GM19467 (cell line): Measurements from ENCODE around the gene ATP6V1F.
A peak's percentile ranks its signal among the peaks of the same experiment; 100 is the strongest.

ENCODE experiments used
- ATAC-seq: cut with Tn5 transposase; IDR thresholded peaks from one replicate; pipeline ENCODE4 v1.9.1; 2021; ENCODE audit warnings: mild to moderate bottlenecking, moderate library complexity; ENCODE audit not compliant: unreplicated experiment

ATP6V1F gene

GRCh38 chr7:128867241-128867640 lies 4.6 kb downstream of the ATP6V1F start:
- no peak for ATAC-seq

GRCh38 chr7:128867842-128868623 lies 5.4 kb downstream of the ATP6V1F start:
- no peak for ATAC-seq

- ATAC-seq: no peak
Measured at GRCh38 chr7:128868624-128869137, 6.0 kb downstream of the ATP6V1F start.

DNA sequence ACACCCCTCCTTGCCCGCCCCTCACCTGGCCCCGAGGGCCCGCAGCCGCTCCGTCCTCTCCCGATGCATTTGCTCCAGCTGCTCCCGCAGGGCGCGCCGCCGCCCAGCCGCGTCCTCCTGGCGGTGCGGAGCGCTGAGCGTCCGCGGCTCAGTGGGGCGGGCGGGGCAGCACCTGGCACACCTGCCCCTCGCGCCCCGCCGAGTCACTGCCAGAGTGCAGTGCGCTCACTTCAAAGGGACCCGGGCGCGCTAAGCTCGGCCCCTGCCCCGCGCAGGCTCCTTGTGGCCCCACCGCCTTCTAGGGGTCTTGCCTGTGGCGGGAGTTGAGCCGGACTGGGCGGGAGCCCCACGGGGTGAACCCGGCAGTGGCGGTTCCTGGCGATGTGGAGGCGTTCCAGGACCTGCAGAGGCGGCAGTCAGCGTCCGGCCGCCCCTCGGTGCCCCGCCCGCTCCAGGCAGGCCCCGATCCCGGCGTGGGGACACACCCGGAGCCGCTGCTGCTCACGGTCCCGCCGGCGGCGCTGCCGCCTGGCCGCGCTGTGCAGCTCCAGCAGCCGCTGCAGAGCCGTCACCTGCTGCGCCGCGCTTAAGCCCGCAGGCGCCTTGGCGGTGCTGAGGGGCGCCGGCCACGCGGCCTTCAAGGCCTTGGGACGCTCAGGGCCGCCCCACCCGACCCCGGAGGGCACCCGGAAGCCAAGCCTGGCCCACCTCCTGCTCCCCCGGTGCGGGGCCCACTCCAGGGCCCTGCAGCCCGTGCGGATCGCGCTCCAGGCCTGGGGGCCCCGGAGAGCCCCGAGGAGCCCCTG lies 6.7 kb downstream of the ATP6V1F start:
- peak; percentile 48 for ATAC-seq

DNA sequence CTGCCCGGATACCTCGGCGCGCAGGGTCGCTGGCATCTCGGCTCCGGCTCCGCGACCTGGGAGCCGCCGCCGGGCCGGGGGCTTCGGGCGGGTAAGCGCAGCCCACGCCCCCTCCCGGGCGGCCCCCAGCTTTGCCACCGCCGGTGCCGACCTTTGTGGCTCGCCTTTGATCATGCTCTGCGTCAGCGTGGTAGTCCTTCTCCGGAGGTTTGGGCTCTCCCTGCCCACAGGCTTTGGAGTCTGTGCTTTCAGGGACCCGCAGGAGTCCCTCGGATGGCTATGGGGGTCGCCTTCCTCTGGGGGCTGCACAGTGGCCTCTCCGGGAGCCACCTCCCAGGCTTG lies 7.3 kb downstream of the ATP6V1F start:
- ATAC-seq: peak; percentile 13

- no peak for ATAC-seq
Measured at GRCh38 chr7:128871050-128871449, 8.4 kb downstream of the ATP6V1F start.

GRCh38 chr7:128872394-128872824 lies 9.8 kb downstream of the ATP6V1F start:
- ATAC-seq: no peak

- no peak for ATAC-seq
Measured at GRCh38 chr7:128873234-128873633, 10.6 kb downstream of the ATP6V1F start.

DNA sequence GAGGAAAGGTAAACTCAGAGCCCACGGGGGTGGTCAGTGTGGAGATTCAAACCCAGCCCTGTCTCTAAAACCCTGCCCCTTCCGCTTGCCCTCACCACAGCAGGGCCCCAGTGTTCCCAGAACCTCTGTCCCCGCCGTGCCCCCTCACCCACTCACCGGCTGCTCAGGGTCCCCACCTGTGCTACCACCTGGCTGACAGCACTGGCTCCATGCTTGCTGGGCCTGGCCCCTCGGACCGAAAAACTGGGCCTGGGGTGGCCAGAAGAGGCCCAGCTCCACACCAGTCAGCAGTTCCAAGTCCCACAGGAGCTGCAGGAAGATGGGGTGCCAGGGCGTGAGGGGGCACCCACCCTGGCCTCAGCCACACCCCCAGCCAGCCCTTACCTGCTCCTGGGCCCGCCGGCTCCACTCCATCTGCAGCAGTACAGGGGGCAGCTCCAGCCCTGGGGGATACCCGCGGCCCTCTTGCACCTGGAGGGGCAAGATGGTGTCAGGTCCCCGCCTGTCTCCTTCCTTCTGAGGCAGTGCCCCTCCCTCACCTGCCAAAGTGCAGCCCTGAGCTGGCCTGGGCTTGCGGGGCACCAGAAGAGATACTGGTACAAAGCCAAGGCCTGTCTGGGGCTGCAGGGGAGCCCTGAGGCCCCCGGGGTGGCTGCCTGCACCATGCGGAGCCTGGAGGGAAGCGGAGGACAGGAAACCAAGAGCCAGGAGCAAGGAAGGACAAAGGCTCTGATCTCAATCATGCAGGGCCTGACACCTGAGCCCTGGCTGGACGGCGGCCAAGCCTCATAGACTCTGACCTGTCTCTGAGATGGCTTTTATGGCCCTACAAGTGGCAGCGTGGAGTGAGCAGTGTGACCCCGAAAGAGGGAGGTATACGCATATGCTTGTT lies 11.7 kb downstream of the ATP6V1F start:
- ATAC-seq: no peak

- ATAC-seq: no peak
Measured at GRCh38 chr7:128875523-128875948, 12.9 kb downstream of the ATP6V1F start.

GRCh38 chr7:128876127-128876526 lies 13.5 kb downstream of the ATP6V1F start:
- ATAC-seq: no peak

DNA sequence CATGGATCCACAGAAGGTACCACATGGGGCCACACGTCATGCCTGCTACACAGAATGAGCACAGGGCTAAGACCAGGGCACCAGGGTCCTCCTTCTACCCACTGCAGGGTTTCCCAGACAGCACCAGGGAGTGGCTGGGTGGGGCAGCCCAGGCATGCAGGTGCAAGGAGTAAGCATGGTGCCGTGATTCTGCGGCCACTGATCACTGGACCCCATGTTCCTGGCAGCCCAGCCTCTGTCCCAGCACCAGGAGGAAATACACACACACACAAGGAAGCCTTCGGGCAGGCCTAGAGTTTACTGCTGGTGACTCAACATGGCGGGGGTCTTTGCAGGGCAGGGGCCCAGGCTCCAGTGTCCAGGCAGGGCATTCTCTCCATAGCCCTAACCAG lies 13.9 kb downstream of the ATP6V1F start:
- no peak for ATAC-seq

GRCh38 chr7:128876978-128877755 lies 14.5 kb downstream of the ATP6V1F start:
- no peak for ATAC-seq

DNA sequence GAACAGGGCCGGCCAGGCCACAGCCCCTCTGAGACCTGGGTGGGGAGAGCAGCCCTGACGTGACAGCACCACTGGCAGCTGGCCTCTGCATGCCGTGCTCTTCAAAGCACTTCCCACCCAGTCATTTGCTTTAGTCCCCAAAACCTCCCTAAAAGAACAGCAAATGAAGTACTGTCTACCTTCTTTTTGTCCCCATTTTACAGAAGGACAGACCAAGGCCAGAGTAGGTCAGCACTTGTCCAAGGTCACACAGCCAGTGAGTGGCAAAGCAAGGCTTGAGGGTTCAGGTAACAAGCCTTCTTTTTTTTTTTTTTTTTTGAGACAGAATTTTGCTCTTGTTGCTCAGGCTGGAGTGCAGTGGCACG lies 15.1 kb downstream of the ATP6V1F start:
- ATAC-seq: no peak

DNA sequence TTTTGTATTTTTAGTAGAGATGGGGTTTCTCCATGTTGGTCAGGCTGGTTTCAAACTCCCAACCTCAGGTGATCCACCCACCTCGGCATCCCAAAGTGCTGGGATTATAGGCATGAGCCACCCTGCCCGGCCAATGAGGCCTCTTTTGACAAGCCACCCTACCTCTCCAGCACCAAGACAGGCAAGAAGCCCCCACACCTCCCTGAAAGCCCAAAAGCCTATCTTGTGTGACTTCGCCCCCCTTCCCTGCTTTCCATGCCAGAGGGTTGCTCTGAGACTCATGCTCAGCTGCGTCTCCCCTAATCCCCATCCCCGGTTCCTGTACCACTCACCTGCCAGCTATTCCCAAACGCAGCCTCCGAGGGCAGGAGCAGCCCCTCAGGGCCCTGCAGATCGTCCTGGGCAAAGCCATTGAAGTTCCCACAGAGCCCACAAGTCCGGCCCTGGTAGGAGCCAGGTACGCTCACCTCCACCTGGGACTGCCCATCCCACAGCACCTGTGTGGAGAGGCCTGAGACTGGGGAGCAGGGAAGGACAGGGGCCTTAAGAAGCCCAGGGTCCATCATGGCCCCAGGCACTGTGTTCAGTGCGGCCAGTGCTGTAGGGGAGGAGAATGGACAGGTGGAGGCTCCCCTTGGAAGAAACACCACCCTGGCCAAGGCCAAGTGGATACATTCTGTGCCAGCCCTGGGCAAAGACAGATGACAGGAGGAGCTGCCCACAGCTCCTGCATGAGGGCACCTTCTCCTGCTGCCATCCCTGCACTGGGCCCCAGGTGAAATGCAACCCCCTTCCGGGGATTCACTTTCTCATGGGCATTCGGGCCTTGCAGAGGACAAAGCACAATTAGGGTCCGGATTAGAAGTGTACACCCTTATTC lies 15.8 kb downstream of the ATP6V1F start:
- ATAC-seq: no peak

GRCh38 chr7:128879461-128879938 lies 16.8 kb downstream of the ATP6V1F start:
- no peak for ATAC-seq

DNA sequence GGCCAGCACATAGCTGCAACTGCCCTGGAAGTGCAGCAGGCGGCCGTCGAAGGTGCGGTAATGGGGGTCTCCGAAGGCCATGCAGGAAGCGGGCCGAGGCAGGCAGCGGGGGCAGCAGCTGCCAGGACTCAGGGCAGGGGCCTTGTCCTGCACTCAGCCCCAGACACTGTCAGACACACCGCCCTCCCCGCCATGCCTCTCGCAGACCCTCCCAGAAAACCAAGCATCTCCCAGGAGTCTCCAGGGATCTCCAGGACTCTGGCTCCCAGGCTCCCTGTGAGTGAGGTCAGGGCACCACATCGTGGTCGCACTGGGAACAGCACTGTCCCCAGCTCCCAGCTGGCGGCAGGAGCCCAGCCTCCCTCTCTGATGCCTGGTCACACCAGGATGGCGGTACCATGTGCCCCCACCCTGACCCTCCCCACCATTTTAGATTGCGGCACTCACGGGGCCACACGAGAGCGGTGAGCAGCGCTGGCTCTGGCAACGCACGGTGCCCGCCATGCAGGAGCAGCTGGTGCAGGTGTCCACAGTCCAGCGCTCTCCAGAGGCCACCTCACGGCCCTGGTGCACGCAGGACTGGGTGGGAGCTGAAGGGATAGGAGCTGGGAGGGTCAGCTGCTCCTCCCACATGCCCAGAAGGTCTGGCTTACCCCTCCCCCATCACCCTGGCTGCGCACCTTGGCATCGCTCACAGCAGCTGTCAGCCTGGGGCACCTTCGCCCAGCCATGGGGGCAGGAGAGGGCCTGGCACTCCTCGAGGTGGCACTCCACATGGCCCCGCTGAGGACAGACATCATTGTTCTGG lies 17.5 kb downstream of the ATP6V1F start:
- ATAC-seq: no peak

- no peak for ATAC-seq
Measured at GRCh38 chr7:128880791-128881457, 18.3 kb downstream of the ATP6V1F start.
